GM12872 (cell line): ENCODE data around the gene ASXL1.

Experiments used
- CTCF ChIP-seq: IDR thresholded peaks from 3 replicates; pipeline ENCODE4 v1.5.1; 2011; ENCODE audit warnings: low read depth, mild to moderate bottlenecking, low read length, moderate library complexity; ENCODE audit not compliant: insufficient read depth

The ASXL1 gene

GRCh38 chr20:32476684-32477593 lies 118.8 kb downstream of the ASXL1 start:
- no peak for TF ChIP-seq CTCF

GRCh38 chr20:32477594-32478512 lies 119.7 kb downstream of the ASXL1 start:
- no peak for TF ChIP-seq CTCF

- no peak for TF ChIP-seq CTCF
These were observed 120.4 kb downstream of the ASXL1 start for GRCh38 chr20:32478576-32478975.

GRCh38 chr20:32479012-32479411 lies 120.9 kb downstream of the ASXL1 start:
- no peak for TF ChIP-seq CTCF

- TF ChIP-seq CTCF: no peak
These were observed 121.6 kb downstream of the ASXL1 start for GRCh38 chr20:32479697-32480171.

GRCh38 chr20:32480371-32481241 lies 122.5 kb downstream of the ASXL1 start:
- no peak for TF ChIP-seq CTCF
